Gastrocnemius medialis (tissue), 4 donors: ENCODE measurements around the gene ZCCHC14.

ENCODE experiments used
- CTCF ChIP-seq, 5 experiments: fragments of 450-650 bp in 3 of 5; fragments of 200-600 bp in 2 of 5; sonication (generic) in 2 of 5; IDR thresholded peaks in 4 of 5; conservative IDR thresholded peaks in 1 of 5; 1 replicate in 4 of 5; 2 replicates in 1 of 5; pipeline ENCODE4 v1.5.1; 2016 to 2019; ENCODE audit warnings: antibody characterized with exemption in 5 of 5, mild to moderate bottlenecking in 3 of 5, moderate library complexity in 3 of 5
- POLR2A ChIP-seq, 2 donors: fragments of 450-650 bp; IDR thresholded peaks; one replicate each; pipeline ENCODE4 v1.6.1; 2017; ENCODE audit warnings: antibody characterized with exemption in 2 of 2, mild to moderate bottlenecking in 2 of 2, moderate library complexity in 2 of 2

- TF ChIP-seq CTCF (IDR thresholded peaks at IDR 0.05 in 4 of 5, conservative IDR thresholded peaks at IDR 0.05 in 1 of 5) (no peak), POLR2A (IDR thresholded peaks at IDR 0.05) (no peak)
Measured at GRCh38 chr16:87538160-87538559, 45.3 kb upstream of the ZCCHC14 start.
